GM10248 (cell line): ENCODE measurements around the gene CLASRP.

Experiments
- CTCF ChIA-PET: fragments of 300-600 bp; sonication (Branson Sonifier 250); formaldehyde crosslinking; extraction: SDS; loops from one replicate; lab custom pipeline; 2021; ENCODE audit warnings: antibody characterized with exemption; lab: Yijun Ruan, JAX
- POLR2A ChIA-PET: fragments of 350-650 bp; sonication (Branson Sonifier 250); formaldehyde crosslinking; extraction: SDS; loops from one replicate; lab custom pipeline; 2020; ENCODE audit warnings: antibody characterized with exemption; lab: Yijun Ruan, JAX
- DNase-seq: peaks from one replicate; pipeline ENCODE4 v3.0.0; 2012; ENCODE audit errors: extremely low spot score
- CTCF ChIP-seq: IDR thresholded peaks from 2 replicates; pipeline ENCODE4 v1.5.1; 2012; ENCODE audit warnings: mild to moderate bottlenecking, low read depth; ENCODE audit errors: extremely low read depth, missing control alignments, control extremely low read depth

The CLASRP gene

GRCh38 chr19:45070861-45071544 lies 32.2 kb downstream of the CLASRP start:
- POLR2A ChIA-PET = no interaction called here
- TF ChIP-seq CTCF = no peak
- no peak for DNase-seq
- CTCF ChIA-PET = no interaction called here

- no peak for TF ChIP-seq CTCF
- CTCF ChIA-PET = interaction anchor here (5.9 kb wide), 1 partner anchor 12 kb away, joined by 48 read pairs; no protein-coding TSS in a partner anchor
- POLR2A ChIA-PET = no interaction called here
- no peak for DNase-seq
Measured at GRCh38 chr19:45071545-45071938, 32.7 kb downstream of the CLASRP start.

GRCh38 chr19:45071969-45072790 lies 33.3 kb downstream of the CLASRP start:
- no peak for TF ChIP-seq CTCF
- CTCF ChIA-PET = interaction anchor here (1.6 to 5.9 kb wide), 2 partner anchors 12 to 53 kb away, joined by 3 to 48 read pairs; no protein-coding TSS in a partner anchor
- no peak for DNase-seq
- POLR2A ChIA-PET = no interaction called here

GRCh38 chr19:45074744-45075300 lies 36.0 kb downstream of the CLASRP start:
- TF ChIP-seq CTCF = no peak
- ChIA-PET CTCF (interaction anchor here (0.9 to 5.9 kb wide), 6 partner anchors 10 to 104 kb away, joined by 3 to 48 read pairs (median 4); partner anchors contain the start of genes BLOC1S3 and PPP1R37), POLR2A (interaction anchor here (0.6 to 0.9 kb wide), 2 partner anchors 31 to 36 kb away, joined by 3 to 4 read pairs; partner anchors contain the start of gene CLASRP)
- DNase-seq = no peak

- no peak for TF ChIP-seq CTCF
- ChIA-PET CTCF (interaction anchor here (0.9 to 5.9 kb wide), 5 partner anchors 11 to 103 kb away, joined by 3 to 48 read pairs (median 4); partner anchors contain the start of genes BLOC1S3 and PPP1R37), POLR2A (interaction anchor here (0.9 kb wide), 1 partner anchor 37 kb away, joined by 4 read pairs; the partner anchor contains the start of gene CLASRP)
- peak; percentile 96 for DNase-seq
Measured at GRCh38 chr19:45075301-45076028, 36.6 kb downstream of the CLASRP start.
